Amygdala (tissue), 56 donors: ENCODE measurements around the gene COL23A1.

Experiments used
- DNase-seq, 56 donors: peaks; one replicate each; lab custom pipeline; 2025; lab: John Stamatoyannopoulos, UW

Gene COL23A1

DNA sequence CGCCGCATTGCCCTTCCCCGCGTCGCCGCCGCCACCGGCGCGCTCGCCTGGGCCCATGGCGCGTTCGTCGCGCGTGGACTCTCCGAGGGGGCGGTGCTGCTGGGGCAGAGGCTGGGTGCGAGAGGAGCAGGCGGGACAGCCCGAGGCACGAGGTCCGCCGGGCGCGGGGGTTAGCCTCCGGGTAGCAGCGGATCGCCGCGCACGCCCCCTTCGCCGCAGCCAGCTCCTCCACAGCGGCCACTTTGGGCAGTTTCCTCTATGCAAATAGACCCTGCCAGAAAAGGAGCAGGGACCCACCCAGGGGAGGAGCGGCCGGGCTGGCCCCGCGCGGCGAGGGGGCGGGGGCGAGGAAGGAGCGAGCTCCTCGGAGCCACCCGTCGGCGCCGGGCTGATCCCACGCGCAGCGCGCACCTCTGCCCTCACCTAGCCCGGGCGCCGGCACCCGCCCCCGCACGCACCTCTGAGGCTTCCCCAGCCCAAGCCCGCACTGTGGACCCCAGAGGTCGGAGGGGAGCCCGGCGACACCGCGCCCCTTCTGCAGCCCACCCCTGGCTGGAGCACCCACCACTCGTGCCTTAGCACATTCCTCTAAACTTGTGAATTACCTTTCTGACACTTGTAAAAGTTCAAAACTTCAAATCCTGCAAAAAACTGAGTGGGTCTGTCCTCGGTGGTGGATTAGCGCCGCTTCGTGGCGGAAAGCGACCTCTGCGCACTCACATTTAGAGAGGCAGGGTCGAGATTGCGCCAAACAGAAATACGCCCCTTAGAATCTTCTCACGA lies at the start of gene COL23A1:
COL23A1 (minus strand) TSS at position 253 of the 783 bp plus-strand sequence.
- peak in 20 of 56 donors; percentile 10 to 74 (median 24) for DNase-seq

DNA sequence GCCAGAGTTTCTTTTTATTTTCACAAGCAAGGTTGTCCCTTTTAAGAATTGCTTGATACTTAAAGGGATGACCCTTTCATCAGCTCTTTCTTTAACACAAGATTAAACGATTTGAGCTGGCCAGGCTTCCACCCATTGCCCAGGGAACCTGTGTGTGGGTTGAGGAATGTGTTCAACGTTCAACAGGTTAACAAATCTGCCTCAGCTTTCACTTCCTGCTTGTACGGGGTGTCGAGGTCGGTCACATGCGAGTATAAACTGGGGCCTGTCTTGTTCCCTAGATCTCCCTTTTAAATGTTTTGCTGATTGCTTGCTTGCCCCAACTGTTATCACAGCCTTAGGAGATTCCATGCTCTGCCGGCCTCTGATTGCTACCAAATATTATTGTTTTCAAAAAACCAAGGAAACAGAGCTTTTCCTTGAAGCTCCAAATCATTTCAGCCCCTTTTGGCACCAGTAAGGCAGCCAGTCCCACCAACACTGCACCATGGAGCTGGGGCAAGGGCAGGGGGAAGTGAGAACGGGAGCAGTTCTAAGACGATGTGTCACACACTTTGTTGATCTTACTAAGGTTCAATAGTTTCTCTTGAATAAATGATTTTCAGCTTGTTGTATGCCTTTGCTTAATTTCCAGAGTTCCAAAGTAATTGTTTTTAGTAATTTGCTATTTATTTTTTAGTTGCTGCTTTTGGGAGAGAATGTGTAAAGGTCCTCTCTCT lies 47.3 kb upstream of the COL23A1 start:
- peak in 1 of 56 donors; percentile 8 for DNase-seq

DNA sequence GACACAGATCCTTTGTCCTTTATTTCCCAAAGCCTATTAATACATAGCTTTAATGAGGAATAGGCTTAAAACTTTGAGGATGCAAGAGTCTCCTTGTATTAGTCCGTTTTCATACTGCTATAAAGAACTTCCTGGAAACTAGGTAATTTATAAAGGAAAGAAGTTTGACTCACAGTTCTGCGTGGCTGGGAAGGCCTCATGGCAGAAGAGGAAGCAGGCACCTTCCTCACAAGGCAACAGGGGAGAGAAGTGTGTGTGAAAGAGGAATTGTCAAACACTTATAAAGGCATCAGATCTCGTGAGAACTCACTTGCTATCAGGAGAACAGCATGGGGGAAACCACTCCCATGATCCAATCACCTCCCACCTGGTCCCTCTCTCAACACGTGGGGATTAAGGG lies 42.1 kb upstream of the COL23A1 start:
- no peak for DNase-seq

DNA sequence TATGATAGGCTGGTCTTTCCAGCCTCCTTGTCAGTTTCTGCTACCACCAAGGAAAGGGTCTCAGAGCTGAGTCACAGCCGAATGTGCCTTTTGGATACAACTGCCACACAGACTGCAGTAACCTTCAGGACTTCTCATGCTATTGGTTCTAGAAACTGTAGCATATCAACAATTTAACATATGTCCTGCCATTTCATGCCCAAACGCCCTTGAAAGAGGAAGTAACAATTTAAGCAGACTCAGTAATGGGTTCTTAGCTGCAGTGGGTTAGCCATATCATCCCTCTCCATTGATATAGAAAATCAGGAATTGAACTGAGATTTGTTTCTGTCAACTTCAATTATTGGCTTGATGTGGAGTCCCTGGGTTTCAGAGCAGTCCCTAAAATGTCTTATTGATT lies 40.8 kb upstream of the COL23A1 start:
- no peak for DNase-seq

DNA sequence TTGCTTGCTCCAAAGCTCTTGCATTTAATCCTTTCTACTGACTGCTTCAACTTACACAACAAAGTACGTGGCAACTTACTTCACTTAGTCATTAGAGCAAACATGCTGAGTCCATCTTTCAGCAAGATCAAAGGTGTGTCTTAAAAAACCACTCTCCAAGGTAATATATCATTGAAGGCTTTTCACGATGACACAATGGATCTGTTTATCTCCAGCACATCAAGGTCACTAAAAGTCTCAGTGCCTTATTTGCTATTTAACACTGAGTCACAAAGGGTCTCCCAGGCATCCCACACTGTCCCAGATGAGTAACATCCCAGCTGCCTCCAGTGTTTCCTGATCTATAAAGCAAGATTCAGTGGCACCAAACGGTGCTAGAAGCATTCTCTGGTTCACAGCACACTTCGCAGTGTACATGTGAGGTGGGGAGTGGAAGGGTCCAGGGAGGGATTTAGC lies 40.3 kb upstream of the COL23A1 start:
- no peak for DNase-seq

DNA sequence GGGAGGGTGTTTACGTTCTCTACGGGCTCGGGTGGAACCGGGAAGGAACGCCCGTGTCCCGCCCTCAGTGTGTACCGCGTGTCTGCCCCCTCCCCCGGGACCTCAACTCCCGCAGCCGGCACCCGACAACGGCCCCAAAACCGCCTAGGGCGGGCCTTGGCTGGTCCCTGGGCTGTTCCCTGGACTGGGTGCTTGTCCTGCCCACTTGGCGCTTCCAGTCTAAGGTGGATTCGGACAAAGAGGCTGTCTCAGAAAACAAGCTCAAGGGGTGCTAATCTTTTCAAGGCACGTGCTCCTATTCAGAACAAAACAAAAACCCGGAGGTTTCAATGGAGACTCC lies 37.0 kb upstream of the COL23A1 start:
- DNase-seq, result no peak

DNA sequence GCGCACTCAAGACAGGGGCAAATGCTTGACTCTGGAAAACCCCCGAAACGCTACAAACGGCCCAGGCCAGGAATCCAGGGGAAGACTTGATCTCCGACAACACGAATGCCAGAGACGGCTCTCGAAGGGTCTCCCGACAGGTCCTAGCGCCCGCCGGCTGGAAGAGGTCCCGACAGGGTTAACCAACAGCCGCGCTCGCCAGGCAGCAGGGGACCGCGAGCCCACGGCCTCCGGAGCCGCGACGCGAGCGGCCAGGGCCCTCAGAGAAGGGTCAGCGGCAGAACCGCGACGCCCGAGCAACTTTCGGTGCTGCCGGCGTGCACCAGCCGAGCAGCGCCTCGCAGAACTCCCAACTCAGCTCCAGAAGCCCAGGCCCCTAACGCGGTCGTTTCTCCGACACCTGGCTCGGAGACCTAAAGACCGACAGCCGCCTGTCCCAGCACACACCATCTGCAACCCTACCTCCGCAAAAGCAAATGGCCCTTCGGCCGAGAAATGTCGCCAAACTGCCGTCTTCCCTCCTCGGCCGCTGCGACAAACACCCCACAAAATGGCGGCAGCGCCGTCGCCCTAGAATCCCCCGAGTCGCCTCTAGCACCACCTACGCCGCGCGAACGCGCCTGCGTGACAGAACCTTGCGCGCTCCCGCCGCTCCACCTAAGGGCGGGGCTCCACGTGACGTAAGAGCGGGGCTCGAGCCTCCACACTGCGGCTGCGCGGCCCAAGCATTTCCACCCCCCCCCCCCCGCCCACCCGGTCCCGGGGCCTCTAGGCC lies 36.5 kb upstream of the COL23A1 start, which contains the start of gene CLK4:
CLK4 (minus strand) TSS at position 567 of the 775 bp plus-strand sequence. CDS start 3,634 bp downstream, outside the sequence.
- peak; percentile 31 to 96 (median 88) for DNase-seq

DNA sequence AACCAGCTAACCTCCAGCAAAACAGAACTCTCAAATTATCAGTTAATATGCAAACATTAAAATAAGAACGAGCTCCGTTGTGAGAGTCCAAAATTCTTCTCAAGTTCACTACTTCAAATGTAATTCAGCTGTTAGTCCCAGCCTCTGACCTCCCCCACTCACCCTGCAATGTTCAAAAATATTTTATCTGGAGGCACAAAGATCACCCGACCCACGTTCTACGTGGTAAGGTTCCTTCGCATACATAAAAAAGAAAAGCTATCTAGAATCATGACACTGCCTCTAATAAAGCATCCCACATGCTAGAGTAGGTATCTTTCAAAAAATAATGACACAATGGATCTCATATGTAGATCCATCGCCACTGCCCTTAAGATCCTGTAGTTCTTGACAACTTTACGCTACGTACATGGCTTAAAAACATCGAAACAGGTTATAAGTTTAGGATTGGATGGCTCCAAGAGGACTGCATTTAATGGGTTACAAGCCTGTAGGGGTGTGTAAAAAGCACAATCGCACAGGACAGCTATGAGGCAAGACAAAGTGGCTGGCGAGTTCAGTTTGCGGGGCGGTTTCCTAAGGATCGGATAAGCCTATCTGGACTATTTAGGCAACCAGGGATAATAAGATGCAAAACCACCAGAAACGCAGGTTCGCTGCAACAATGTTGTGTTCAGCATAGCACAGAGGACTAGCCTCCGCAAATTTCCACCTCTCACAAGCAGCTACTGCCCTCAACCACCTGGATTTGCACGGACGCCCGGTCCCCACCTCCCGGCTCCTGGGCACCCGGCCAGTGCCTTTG lies 35.7 kb upstream of the COL23A1 start:
- DNase-seq, result peak in 2 of 56 donors; percentile 51 to 66

DNA sequence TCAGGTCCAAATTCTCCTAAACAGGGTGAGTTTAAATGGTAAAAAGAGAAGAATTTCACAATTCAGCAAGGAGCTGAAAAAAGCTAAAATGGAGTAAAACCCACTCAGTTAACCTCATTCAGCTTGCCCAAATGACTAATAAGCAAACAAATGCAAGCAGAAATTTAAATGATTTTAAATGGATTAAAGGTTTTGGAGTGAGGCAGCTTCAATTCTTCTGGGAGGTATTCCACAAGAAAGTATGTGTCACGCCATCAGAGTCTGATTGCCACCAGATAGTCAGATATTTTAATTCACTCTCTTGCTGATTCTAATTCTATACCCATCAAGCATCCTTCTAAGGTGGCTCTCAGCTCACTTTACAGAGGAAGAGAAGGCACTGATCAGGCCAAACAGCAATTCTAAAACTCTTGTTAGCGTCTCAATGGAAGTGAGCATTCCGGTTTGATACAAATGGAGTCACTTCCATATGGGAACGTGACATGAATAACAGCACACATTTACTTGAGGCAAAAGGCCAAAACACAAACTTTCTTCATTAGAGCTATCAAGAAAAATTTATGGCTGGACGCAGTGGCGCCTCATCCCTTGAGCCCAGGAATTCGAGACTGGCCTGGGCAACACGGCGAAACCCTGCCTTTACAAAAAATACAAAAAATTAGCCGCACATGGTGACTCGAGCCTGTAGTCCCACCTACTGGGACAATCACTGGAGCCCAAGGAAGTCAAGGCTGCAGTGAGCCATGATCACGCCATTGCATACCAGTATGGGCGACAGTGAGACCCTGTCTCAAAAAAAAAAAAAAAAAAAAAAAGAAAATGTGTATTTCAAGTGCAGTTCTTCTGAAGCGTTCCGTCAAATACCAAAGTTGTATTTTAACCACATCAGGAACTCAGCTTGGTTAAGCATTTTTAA lies 34.7 kb upstream of the COL23A1 start:
- no peak for DNase-seq

DNA sequence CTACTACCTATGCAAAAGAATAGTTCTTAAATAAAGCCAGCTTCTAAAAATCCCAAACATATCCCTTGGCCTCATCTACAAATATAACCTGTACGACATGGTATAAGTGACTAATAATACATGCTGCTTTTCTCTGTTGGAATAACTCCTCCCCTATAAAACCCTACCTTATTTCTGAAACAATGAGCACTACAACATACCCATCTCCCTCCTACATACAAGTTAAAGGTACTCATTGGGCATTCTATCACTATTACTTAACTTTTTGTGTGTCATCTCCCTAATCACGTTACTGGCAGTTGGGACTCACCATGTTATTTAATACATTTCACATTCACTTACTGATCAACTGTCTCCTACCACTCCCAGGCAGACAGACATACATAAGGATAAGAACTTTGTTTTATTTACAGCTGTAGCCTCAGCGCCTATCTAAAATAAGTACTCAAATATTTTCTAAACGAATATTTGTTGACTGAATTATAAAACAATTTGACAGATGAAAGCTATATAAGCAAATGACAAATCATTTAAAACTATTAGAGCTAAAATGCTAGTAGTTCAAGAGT lies 32.6 kb upstream of the COL23A1 start:
- DNase-seq, result no peak

DNA sequence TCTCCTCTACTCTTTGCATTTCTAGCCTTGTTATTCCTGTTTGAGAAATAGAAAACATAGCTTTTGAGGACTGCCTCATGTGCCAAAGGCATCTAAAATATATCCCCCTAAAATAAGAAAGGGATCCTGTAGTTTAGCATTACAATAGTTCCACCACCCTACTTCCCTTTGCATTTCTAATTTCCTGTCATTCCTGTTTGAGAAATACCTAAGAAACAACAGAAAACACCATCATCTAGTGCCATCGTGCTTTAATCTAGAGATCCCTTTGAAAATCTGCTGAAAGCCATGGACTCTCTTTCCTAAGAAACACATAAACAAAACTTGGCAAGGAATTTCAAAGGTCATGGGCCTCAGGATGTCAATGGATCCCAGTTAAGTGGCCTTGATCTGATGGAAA lies 29.2 kb upstream of the COL23A1 start:
- no peak for DNase-seq

DNA sequence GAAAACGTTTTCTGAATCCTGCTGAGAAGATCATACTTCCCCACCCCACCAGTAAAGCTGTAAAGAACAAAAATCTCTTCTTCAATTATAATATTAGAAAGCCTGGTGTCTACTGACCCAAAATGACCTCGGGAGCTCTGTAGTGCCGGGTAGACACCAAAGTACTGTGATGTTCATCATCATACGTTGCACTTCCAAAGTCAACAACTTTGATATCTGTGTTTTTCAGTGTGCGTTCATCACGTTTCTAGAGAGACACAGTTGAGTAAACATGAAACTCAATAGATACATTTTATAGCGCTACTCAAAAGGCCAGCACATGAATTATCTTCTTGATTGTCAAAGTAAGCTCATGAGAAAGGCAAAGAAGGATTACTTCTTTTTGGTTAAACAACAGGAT lies 22.1 kb upstream of the COL23A1 start:
- no peak for DNase-seq

DNA sequence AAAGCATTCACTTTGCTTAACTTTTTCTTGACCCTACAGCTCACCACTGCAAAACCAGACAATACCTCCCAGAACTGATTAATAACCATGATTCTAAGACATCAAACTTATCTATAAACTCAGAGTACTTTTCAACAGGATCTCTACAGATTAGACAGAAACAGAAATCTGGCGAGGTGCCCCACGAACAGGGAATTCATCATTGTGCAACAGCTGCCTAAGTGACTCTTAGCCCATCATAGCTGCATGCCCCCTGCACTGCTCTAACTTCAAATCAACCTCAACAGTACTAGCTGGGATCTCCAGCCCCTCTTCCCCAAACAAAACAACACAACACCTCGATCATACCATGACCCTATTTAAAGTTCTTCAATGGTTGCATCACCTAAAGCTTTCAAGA lies 16.1 kb upstream of the COL23A1 start:
- DNase-seq, result no peak

DNA sequence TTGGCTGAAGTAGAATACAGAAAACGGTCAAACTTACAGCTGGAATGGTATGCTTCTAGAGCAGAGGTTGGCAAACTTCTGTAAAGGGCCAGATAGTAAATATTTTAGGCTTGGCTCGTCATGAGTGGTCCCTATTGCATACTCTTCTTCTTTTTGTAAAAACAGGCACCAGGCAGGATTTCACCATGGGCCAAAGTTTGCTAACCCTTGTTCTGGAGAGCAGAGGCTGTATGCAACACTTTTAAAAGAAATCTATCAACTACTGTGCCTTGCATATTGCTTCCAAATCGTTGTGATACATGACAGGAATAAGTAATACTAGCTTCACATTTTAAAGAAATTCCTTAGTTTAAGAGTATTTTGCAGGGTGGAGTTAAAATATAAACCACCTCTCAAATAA lies 15.6 kb upstream of the COL23A1 start:
- no peak for DNase-seq

DNA sequence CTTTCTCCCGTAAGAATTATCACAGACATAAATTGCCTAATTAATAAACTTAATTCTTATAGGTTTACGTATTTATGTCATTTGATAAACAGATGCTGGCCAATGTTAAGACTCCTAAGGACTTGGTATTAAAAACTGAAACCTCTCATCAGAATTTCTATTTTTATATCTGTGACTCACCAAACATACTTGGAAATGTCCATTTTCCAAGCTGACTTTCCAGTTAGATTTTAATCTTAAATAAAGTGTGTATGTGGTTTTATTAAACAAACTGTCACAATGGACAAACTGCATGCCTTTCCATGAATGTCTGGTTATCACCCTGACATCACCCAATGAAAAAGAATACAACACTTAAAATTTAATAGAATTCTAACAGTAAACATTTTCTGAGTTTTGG lies 12.6 kb upstream of the COL23A1 start:
- no peak for DNase-seq

DNA sequence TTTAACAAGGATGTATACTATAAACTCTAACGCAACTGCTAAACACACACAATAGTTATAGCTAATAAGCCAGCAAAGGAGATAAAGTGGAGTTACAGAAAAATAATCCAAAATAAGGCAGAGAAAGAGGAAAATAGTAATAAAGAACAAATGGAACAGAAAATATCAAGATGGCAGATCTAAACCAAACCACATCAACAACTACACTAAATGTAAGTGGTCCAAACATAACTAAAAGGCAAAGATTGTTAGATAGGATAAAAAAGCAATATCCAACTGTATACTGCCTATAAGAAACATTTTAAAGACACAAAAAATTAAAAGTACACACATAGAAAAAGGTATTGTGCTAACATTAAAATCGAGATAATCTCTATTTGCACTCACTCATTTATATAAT lies 5.6 kb upstream of the COL23A1 start:
- no peak for DNase-seq

DNA sequence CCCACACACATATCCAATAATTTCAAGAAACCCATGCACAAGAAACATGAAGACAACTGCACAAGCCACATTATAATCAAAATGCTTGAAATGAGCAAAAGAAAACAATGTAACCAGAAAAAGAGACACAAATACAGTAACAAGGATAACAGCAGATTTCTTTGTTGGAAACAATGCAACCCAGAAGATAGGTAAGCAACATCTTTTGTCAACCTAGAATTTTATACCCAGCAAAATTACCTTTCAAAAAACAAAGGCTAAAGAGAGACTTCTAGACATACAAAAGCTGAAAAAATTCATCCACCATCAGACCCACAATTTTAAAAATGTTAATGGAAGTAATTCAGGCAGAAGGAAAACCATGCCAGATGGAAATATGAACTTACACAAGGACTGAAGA lies 5.0 kb upstream of the COL23A1 start:
- no peak for DNase-seq

DNA sequence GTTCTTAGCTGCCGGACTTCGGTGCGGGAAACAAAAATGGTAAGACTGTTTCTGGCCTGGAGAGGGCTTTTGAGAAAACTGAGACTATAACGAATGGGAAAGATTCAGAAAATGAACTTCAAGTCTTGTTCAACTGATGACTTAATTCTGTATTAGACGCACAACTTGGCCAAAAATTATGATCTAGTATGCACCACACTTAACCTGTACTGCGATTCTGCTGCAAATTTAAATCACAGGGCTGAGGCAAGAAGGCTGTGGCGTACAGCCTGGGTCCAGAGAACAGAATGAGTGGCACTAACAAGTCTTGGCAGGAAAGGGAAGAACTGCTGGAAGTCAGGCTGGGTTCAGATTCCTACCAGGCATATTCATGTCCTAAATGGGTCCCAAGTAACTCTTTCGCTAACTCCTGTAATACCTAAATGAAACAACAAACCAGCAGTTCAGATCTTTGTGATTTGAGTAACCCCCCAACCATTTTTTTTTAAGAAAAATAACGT lies 781 bp upstream of the COL23A1 start:
- DNase-seq, result peak in 1 of 56 donors; percentile 6
